Dermis microvascular lymphatic vessel endothelial cell (primary cell): ENCODE measurements around the gene KATNA1. TPM values are rescaled to one million over a fixed set of nuclear protein-coding genes. Genes with fewer than 3 reads are reported as not detected.
"Not testable (repeated sequence)": the region's sequence is repeated elsewhere in the genome, so short reads cannot be mapped to it uniquely, and the experiment has no call there.

Source experiments
- DNase-seq, 2 donors: peaks; one replicate each; pipeline versions ENCODE4 v3.0.0 to v3.0.0-alpha.2; 2010; ENCODE audit warnings: low read depth in 2 of 2
- total RNA-seq: library from RNA; depleted of rRNA; stranded (reverse); fragments of >200 nt; gene quantifications from 2 replicates; pipeline ENCODE4 v1.2.1, GENCODE V29; 2014

The KATNA1 gene
- 13.9 and 16.7 TPM in 2 replicates for total RNA-seq

DNA sequence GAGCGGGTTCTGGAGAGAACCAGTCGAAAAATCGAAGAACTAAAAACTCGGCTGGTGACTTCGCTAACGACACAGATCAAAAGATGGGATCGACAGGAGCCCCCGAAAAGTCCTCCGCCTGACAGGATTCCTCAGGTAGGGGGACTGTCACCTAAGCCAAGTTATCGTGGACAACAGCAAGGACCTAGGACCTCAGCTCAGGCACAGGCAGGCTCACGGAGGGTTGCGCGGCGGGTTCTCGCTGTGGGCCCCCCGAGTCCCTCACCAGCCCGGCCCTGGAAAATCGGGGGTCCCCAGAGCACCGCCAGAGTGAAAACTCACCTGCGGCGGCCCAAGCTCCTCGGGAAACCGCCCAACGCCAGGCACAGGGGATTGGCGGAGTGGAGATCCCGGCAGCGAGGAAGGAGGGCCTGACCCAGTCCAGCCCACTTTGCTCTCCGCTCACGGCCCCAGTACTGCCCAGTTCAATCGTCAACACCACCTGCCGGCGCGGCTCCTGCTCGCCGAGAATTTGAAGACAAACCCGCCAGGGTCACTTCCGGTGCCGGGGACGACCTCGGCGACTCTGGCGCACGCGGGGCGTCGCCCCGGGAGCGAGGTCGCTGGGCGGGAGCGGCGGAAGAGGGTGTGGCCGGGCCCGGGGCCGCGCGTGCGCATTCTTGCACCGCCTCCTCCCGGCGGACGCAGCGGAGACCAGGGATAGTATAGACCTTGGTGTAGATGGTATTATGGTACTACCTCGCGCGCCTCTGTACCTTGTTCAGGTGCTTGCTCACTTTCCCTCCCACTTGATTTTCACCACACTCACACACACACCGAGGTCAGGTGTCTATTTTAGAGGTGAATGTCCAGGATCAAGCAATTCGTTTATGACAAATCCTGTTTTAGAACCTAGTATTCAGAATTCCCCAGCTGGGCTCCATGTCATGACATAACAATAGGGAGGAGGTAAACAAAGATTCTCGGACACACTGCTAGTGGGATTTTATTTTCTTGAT is at the start of gene KATNA1:
TSS of gene KATNA1 (minus strand) at position 567 of the 998 bp plus-strand sequence. CDS start 10,167 bp downstream, outside the sequence.
- DNase-seq, result peak; percentile 56 to 78

DNA sequence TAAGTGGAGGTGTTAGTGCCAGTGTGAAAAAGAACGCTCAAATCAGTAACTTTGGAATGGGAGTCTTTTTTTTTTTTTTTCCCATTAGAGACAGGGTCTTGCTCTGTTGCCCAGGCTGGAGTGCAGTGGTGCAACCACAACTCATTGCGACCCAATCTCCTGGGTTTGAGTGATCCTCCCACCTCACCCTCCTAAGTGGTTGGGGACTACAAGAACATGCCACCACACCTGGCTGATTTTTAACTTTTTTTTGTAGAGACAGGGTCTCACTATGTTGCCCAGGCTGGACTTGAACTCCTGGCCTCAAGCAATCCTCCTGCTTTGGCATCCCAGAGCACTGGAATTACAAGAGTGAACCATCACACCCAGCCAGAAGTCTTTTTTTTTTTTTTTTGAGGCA is 49.7 kb upstream of the KATNA1 start:
- DNase-seq, result no peak

DNA sequence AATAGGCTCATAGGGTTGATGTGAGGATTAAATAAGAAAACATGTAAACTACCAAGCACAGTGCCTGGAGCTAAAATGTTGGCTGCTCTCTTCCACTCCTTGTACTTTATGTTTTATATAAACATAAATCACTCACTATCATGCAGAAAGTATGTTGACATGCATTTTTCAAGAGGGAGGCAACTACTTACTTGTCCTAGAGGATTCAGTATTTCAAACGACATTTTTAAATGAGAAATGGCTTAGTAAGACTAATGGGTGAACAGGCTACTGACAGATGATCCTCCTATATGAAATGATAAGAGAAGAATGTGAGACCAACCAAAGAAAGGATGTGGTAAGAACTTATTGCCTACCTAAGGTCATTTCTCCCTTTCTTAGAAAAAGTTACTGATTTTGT is 48.4 kb upstream of the KATNA1 start:
- DNase-seq, result no peak

GRCh38 chr6:149694921-149695320 is 46.4 kb upstream of the KATNA1 start:
- DNase-seq, result no peak

DNA sequence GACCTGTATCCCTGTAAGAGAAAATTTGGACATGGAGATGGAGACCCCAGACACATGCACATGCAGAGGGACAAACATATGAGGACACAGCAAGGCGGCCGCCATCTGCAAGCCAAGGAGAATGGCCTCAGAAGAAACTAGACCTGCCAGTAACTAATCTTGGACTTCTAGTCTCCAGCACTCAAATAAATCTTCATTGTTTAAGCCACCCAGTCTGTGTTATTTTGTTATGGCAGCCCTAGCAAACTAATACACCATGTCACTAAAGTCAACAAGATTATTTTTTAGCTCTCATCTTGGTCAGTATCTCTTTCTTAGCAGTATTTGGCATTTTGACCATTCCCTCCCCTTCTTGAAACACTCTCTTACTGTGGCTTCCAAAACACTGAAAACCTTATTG is 42.7 kb upstream of the KATNA1 start:
- DNase-seq, result no peak

DNA sequence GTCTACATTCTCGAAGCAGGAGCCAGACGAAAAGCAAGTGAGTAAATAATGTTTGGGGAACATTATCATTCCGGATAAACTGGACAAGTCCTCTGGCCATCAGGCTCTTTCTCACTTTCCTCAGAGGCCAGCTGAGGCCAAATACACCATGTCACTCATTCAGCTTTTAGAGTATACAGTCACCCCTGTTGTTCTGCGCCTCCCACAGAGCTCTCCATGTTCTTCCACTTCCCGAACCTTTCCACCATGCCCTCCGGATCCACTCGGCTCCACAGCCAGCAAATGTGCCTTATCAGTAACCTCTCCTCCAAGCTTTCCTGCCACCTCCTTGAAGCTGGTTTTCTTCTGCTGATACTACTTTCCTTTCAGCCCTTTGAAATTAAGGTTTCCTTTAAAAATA is 37.7 kb upstream of the KATNA1 start:
- DNase-seq, result no peak

DNA sequence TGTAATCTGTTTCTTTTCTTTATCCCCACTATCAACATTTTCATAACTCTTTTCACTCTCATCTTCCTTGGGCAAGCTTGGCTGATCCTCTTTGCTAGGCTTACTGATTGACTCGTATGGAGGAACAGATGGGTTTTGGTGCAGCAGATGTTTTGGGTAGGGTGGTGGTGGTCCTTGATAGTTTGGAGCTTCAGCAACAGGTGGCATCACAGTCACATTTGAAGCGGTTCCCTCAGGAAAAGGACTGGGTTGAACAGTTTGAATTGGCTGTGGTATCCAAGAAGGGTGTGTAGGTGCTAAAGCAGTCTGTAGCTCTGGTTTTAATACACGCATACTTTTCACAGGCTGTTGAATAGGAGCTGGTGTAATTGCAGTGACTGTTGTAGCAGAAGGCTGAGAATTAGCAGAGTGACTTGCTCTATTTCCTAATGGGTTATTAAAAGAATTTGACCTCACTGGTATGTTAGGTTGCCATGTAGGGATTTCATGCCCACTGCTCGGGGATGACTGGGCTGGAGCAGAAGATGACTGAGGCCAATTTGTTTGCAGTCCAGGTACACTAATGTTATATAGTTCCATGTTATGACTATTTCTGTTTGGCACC is 34.8 kb upstream of the KATNA1 start:
- no peak for DNase-seq

DNA sequence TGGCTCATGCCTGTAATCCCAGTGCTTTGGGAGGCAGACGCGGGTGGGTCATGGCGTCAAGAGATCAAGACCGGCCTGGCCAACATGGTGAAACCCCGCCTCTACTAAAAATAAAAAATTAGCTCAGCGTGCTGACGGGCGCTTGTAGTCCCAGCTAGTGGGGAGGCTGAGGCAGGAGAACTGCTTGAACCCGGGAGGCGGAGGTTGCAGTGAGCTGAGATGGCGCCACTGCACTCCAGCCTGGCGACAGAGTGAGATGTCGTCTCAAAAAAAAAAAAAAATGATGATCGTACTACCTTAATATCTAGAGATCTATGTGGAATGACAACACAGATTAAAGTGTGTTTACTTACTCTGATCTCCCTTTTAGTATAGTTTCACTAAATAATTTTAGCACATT is 33.3 kb upstream of the KATNA1 start:
- DNase-seq, result not testable (repeated sequence)

- DNase-seq, result no peak
Measured at GRCh38 chr6:149681209-149681608, 32.7 kb upstream of the KATNA1 start.

DNA sequence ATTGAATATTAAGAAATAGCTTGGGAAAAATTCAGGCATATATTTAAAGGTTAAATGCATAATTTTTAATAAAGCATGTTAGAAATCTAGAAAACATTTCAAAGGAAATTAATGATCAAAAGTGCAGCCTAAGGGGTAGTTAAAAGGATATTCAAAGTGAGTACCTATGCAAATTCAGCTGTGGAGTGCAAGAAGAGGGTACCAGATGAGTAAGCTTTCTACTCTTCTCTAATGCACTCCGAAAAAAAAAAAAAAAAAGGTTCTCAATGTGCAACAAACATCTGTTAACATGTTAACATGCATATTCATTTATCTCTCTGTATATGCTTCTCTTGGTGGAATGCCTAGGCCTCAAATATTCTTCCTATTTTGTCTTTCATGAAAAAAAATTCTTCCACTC is 32.0 kb upstream of the KATNA1 start:
- DNase-seq, result no peak

- DNase-seq, result not testable (repeated sequence)
Measured at GRCh38 chr6:149672265-149672664, 23.8 kb upstream of the KATNA1 start.

DNA sequence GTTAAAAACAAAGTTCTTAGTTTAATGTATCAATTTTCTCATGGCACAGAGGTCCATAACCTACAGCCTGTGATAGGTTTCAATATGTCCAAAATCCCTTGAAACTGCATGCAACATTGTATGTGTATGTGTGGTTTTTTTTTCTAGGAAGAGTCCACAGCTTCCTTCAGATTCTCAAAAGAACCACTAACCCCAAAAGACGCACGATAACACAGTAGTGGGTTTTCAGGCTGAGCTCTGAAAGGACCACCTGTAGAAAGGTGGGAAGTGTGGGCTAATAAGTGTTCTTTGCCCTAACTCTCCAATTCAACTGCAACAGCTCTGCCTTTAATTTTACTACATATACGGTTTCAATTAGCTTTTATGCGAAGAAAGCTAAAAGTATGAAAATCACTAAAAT is 11.5 kb upstream of the KATNA1 start:
- no peak for DNase-seq

DNA sequence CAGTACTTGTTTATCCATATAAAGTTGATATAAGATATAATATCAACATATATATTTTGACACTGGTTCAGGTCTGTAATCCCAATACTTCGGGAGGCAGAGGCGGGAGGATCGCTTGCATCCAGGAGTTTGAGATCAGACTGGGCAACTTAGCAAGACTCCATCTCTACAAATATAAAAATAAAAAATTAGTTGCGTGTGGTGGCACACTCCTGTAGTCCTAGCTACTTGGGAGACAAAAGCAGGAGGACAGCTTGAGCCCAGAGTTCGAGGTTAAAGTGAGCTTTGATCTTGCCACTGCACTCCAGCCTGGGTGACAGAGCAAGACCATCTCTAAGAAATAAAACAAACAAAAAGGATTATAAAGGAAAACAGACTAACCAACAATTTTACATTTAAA is 8.9 kb upstream of the KATNA1 start:
- DNase-seq, result no peak

GRCh38 chr6:149651056-149651455 is 2.5 kb upstream of the KATNA1 start:
- no peak for DNase-seq

DNA sequence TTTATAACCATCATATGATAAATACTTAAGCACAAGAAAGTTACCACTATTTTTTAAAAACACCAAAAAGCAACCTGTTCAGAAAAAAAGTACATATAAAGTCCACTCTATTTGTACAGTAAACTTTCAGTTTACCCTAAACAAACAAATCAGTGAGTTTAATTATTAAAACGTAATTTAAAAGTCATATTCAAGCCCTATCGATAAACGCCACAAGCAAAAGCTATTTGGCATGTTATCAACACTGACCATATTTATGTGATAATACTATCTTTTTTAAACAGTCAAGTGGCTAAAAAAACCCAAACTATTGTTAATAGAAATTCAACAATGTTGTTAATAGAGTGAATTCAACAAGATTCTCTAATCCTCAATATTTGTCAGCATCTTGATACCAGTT is 1.9 kb downstream of the KATNA1 start:
- no peak for DNase-seq

GRCh38 chr6:149642829-149643580 is 5.5 kb downstream of the KATNA1 start:
- DNase-seq, result no peak

DNA sequence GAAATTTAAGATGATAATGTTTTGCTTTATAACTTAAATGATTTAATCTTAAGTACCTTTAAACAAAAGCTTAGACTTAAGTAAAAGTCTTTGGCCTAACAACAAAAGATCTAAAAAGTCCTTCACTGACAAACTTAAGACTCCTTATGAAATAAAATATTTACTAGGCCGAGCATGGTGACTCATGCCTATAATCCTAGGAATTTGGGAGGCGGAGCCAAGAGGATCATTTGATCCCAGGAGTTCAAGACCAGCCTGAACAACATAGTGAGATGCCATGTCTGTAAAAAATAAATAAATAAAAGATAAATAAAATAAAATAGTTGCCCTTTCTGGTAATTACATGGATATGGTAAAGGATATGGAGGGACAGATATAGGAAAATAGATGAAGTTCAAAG is 12.4 kb downstream of the KATNA1 start:
- no peak for DNase-seq

DNA sequence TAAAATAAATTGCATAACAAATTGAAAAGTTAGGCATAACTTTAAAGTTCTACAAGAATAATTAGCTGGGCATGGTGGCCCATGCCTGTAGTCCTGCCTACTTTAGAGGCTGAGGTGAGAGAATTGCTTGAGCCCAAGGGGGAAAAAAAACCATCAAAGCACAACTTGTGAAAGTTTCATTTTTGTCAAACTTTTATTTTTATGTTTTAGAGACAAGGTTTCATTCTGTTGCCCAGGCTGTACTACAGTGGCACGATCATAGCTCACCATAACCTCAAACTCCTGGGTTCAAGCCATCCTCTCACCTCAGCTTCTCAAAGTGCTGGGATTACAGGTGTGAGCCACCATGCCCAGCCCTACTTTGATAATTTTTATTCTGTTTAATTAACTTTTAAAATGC is 14.2 kb downstream of the KATNA1 start:
- no peak for DNase-seq

- no peak for DNase-seq
Measured at GRCh38 chr6:149628875-149629510, 19.5 kb downstream of the KATNA1 start.

DNA sequence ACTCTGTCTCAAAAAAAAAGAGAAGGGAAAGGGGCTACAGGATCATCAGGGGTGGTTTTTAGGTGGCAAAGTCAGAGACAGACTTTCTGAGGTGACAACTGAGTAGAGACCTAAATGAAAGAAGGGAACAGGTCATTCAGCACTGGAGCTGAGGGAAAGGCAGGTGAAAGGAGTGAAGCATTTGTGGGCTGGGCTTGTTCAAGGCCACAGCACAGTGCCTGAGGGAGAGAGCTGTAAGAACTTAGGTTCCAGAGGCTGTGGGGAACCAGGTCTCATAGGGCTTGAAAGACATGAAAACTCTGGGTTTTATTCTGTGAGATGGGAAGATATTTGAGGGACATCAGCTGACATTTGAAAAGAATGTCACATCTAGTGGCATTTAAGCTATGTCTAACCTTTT is 20.8 kb downstream of the KATNA1 start:
- DNase-seq, result no peak

DNA sequence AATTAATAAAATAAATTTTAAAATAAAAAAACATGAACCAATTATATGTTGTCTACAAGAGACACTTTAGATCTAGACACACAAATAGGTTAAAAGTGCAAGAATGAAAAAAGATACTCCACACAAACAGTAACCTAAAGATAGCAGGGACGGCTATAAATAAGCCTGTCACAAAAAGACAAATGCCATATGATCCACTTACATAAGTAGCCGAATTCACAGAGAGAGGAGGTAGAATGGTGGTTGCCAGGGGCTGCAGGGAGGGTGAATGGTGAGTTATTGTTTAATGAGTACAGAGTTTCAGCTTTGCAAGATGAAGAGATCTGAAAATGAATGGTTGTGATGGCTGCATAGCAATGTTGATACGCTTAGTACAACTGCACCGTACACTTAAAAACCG is 32.7 kb downstream of the KATNA1 start:
- no peak for DNase-seq

GRCh38 chr6:149614337-149614736 is 34.2 kb downstream of the KATNA1 start:
- DNase-seq, result no peak
